Colonic mucosa (tissue), 4 donors: ENCODE results near the gene DQX1. TPM values are rescaled to one million over a fixed set of nuclear protein-coding genes. Genes with fewer than 3 reads are reported as not detected.

Experiments used
- DNase-seq: peaks from one replicate; pipeline ENCODE4 v3.0.0-alpha.2; 2020
- H3K27ac ChIP-seq: fragments of 200-600 bp; one replicate; pipeline ENCODE4 v1.8.0; 2021
- H3K27me3 ChIP-seq: fragments of 200-600 bp; one replicate; pipeline ENCODE4 v1.8.0; 2021
- H3K36me3 ChIP-seq: fragments of 200-600 bp; one replicate; pipeline ENCODE4 v1.8.0; 2021
- H3K4me1 ChIP-seq: fragments of 200-600 bp; one replicate; pipeline ENCODE4 v1.8.0; 2021; ENCODE audit warnings: mild to moderate bottlenecking
- H3K4me3 ChIP-seq: fragments of 200-600 bp; one replicate; pipeline ENCODE4 v1.8.0; 2021
- H3K9ac ChIP-seq, 2 donors: one replicate each; pipeline ENCODE4 v1.7.0; 2013; ENCODE audit warnings: control low read depth in 2 of 2, low read depth in 2 of 2, low read length in 2 of 2
- H3K9me3 ChIP-seq: fragments of 200-600 bp; one replicate; pipeline ENCODE4 v1.8.0; 2021
- CTCF ChIP-seq: fragments of 200-600 bp; IDR thresholded peaks from one replicate; pipeline ENCODE4 v1.8.0; 2022; ENCODE audit warnings: antibody characterized with exemption, mild to moderate bottlenecking
- intact Hi-C: fragments of 100-400 bp; cut with DNase I; formaldehyde crosslinking; loops from one replicate; pipeline ENCODE4 v1.14.1; 2022
- total RNA-seq, 2 donors: library from RNA; stranded (reverse); fragmentation: NEBNext Ultra II Directional in 1 of 2; extraction: Animal tissue kit (Norgen Biotek cat#: 25700) in 1 of 2; gene quantifications; one replicate each; pipeline ENCODE4 v1.2.1, GENCODE V29; 2021
- donor health status: healthy.
- donor health status: DM: no; HTN: no; CAD: no.
- donor health status: DM: no; HTN: no; CAD: no.

Gene DQX1
- total RNA-seq, 2 donors from 2014 or later, result 34.2 to 36.8 TPM

- Histone ChIP-seq H3K36me3 (no peaks in the 10 kb centered on the region), H3K27ac (no peak overlapping the region), H3K9me3 (no peaks in the 10 kb centered on the region), H3K4me3 (peak overlapping the region; percentile 31), H3K4me1 (peaks cover 18% of the 10 kb centered on the region), H3K27me3 (peaks cover 60% of the 10 kb centered on the region), H3K9ac (no peak overlapping the region)
- TF ChIP-seq CTCF, result no peak
- no peak for DNase-seq
- intact Hi-C loops, result no loop called here
Measured at GRCh38 chr2:74515271-74515980, 10.6 kb downstream of the DQX1 start.

- H3K27me3 ChIP-seq, result peaks cover 67% of the 10 kb centered on the region
- no peaks in the 10 kb centered on the region for H3K9me3 ChIP-seq
- no peak within 1 kb of the TSS for H3K27ac ChIP-seq
- no peak within 1 kb of the TSS for H3K4me3 ChIP-seq
- no peak within 1 kb of the TSS for H3K9ac ChIP-seq
- peaks cover 18% of the 10 kb centered on the region for H3K4me1 ChIP-seq
- no peaks in the 10 kb centered on the region for H3K36me3 ChIP-seq
- no peak for TF ChIP-seq CTCF
- no peak for DNase-seq
- intact Hi-C loops, result no loop called here
Measured at GRCh38 chr2:74514368-74515270, 11.4 kb downstream of the DQX1 start, which contains the start of gene TLX2. TLX2 (plus strand) TSS chr2:74514450; CDS start chr2:74514807, 357 bp downstream.

GRCh38 chr2:74513605-74514367 is 12.2 kb downstream of the DQX1 start:
- H3K4me1 ChIP-seq, result peaks cover 18% of the 10 kb centered on the region
- intact Hi-C loops, result no loop called here
- no peaks in the 10 kb centered on the region for H3K36me3 ChIP-seq
- no peak overlapping the region for H3K9ac ChIP-seq
- H3K4me3 ChIP-seq, result no peak overlapping the region
- H3K27me3 ChIP-seq, result peaks cover 67% of the 10 kb centered on the region
- H3K27ac ChIP-seq, result no peak overlapping the region
- DNase-seq, result no peak
- no peak for TF ChIP-seq CTCF
- H3K9me3 ChIP-seq, result no peaks in the 10 kb centered on the region

GRCh38 chr2:74512744-74513604 is 13.1 kb downstream of the DQX1 start:
- peaks cover 18% of the 10 kb centered on the region for H3K4me1 ChIP-seq
- H3K9ac ChIP-seq, result no peak overlapping the region
- intact Hi-C loops, result no loop called here
- H3K9me3 ChIP-seq, result no peaks in the 10 kb centered on the region
- H3K27ac ChIP-seq, result no peak overlapping the region
- no peaks in the 10 kb centered on the region for H3K36me3 ChIP-seq
- peaks cover 67% of the 10 kb centered on the region for H3K27me3 ChIP-seq
- no peak for DNase-seq
- no peak for TF ChIP-seq CTCF
- H3K4me3 ChIP-seq, result no peak overlapping the region
